Measurements from ENCODE around the gene RNF148.
"Not testable (repeated sequence)": the region's sequence is repeated elsewhere in the genome, so short reads cannot be mapped to it uniquely, and the experiment has no call there.

RNF148 gene

GRCh38 chr7:122689346-122690109, 13.2 kb downstream of the RNF148 start:
- no peak for DNase-seq

DNA sequence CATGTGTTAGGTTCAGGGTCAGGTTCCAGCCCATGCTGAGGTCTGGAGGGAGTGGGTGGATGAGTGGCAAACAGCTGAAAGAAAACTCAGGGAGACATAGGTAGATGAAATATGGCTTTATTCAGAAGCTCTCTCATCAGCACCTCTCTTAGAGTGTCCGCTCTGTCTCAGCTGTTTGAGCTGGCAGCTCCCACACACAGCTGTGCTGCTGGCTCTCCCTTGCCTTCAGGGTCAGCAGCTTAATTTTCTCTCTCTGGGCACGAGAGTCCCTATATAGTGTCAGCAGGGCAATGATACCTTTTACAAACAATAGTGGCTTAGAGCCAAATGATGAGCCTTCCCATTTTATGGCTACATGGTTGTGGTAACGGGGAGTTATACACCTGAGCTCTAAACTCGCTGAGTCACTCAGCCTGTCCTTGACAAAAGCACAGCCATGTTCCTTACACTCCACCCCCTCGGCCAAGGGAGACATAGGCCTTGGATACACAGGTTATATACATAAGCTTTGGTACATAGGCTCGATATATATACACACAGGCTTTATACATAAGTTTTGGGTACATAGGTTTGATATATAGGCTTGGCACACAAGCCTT, 14.2 kb downstream of the RNF148 start:
- DNase-seq: no peak

GRCh38 chr7:122686360-122686878, 16.3 kb downstream of the RNF148 start:
- no peak for DNase-seq

GRCh38 chr7:122684504-122684903, 18.2 kb downstream of the RNF148 start:
- no peak for DNase-seq

- no peak for DNase-seq
Measured at GRCh38 chr7:122682815-122683550, 19.7 kb downstream of the RNF148 start.

- not testable (repeated sequence) for DNase-seq
Measured at GRCh38 chr7:122681186-122681585, 21.5 kb downstream of the RNF148 start.

GRCh38 chr7:122679813-122680212, 22.9 kb downstream of the RNF148 start:
- no peak for DNase-seq

DNA sequence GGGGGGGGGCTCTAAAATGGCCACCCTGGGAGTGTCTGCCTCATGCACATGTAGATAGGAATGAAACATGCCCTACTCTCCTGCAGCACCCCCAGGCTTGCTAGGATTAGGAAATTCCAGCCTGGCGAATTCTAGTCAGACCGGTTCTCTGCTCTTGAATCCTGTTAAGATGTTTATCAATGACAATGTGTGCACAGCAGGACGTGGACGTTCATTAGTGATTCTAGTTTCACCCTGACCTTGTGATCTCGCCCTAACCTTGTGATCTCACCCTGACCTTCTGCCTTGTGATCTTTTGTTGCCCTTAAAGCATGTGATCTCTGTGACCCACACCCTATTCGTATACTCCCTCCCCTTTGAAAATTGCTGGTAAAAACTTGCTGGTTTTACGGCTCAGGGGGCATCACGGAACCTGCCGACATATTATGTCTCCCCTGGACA, 23.4 kb downstream of the RNF148 start:
- DNase-seq: not testable (repeated sequence)

DNA sequence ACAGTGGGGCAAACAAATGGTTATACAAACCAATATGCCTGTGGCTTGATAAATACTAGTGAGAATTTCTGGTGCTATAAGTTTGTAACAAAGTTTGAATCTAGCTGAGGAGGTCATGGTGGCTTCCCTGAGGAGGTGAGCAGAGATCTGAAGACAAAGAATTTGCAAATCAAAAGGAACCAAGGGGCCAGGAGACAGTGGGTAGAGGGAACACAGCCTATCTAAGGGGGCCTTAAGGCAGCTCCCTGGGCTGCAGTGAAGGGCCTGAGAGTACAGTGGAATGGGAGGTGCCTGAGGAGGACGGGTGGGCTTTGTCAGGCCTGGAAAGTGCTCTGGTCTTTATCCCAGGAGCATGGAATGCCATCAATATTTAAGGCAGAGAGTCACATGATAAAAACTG, 25.6 kb downstream of the RNF148 start:
- no peak for DNase-seq

- no peak for DNase-seq
Measured at GRCh38 chr7:122676466-122676865, 26.3 kb downstream of the RNF148 start.

GRCh38 chr7:122675621-122676020, 27.1 kb downstream of the RNF148 start:
- DNase-seq: no peak

DNA sequence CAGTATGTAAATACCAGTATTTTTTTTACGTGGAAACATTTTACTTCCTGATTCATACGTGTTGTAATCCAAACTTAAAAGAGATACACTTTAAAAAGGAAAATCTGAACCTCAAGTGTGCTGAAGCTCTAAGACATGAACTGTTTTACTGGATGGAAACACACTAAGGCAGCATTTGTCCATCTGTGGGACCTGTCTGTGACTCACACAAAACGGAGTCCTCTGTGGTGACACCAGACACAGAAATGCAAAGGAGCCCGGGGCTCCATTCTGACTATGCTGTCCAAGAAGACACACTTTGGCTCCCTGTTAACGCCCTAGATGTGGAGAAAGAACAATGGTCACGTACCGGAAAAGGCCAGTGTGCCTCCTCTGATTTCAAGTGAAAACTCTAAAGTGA, 27.7 kb downstream of the RNF148 start:
- no peak for DNase-seq

GRCh38 chr7:122674502-122674901, 28.2 kb downstream of the RNF148 start:
- no peak for DNase-seq

DNA sequence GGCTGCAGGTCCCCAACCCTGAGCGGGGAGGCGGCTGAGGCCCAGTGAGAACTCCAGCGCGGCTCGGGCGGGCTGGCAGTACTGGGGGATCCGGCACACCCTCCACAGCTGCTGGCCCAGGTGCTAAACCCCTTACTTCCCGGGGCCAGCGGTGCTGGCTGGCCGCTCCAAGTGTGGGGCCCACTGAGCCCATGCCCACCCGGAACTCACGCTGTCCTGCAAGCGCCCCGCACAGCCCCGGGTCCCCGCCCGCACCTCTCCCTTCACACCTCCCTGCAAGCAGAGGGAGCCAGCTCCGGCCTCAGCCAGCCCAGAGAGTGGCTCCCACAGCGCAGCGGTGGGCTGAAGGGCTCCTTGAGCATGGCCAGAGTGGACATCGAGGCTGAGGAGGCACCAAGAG, 28.8 kb downstream of the RNF148 start:
- no peak for DNase-seq

DNA sequence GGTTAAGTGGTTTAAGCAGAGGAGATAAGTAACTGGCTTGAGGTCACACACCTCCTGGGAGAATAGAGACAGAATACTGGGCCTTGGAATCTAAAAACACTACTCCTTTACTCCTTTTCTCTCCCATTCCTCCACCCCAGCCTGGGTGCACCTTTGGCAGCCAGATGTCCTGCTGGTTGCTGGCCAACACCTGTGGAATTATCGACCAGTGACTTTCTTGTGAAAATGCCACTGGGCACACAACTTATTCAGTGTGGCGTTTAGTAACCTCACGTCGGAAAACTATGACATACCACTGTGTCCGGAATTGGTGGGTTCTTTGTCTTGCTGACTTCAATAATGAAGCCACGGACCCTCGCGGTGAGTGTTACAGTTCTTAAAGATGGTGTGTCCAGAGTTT, 30.2 kb downstream of the RNF148 start:
- no peak for DNase-seq

GRCh38 chr7:122663733-122664132, 39.0 kb downstream of the RNF148 start:
- no peak for DNase-seq

- no peak for DNase-seq
Measured at GRCh38 chr7:122658856-122659255, 43.9 kb downstream of the RNF148 start.

DNA sequence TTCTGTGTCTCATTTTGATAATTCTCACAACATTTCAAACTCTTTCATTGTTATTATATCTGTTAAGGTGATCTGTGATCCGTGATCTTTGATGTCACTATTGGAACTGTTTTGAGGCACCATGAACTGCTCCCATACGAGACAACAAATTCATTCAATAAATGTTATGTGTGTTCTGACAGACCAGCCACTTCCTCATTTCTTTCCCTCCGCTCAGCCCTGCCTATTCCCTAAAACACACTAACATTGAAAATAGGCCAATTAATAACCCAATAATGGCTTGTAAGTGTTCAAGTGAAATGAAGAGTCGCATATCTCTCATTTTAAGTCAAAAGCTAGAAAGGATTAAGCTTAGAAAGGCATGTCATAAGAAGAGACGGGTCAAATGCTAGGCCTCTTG, 49.0 kb downstream of the RNF148 start:
- DNase-seq: no peak

DNA sequence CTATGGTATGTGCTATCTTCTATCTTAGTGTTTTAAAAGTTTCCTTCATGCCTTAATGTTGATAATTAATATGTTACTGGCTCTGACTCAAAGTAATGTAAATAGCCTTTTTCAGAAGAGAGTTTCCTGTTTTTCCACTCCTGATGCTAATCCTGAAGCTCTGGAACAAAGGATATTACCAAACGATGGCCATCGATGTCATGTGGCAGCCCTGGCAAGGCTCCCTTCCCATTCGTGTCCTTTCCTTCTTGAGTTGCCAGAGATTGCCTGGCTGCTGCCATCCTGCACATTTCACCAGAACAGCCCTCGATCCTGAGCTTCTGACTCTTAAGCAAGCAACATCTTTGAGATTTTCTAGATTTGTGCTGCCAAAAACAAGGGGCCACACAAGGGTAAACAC, 49.8 kb downstream of the RNF148 start:
- no peak for DNase-seq
